GM19035 (cell line): ENCODE measurements around the gene MYH9.

Experiments used
- ATAC-seq: cut with Tn5 transposase; IDR thresholded peaks from one replicate; pipeline ENCODE4 v1.9.1; 2021; ENCODE audit not compliant: unreplicated experiment

The MYH9 gene

DNA sequence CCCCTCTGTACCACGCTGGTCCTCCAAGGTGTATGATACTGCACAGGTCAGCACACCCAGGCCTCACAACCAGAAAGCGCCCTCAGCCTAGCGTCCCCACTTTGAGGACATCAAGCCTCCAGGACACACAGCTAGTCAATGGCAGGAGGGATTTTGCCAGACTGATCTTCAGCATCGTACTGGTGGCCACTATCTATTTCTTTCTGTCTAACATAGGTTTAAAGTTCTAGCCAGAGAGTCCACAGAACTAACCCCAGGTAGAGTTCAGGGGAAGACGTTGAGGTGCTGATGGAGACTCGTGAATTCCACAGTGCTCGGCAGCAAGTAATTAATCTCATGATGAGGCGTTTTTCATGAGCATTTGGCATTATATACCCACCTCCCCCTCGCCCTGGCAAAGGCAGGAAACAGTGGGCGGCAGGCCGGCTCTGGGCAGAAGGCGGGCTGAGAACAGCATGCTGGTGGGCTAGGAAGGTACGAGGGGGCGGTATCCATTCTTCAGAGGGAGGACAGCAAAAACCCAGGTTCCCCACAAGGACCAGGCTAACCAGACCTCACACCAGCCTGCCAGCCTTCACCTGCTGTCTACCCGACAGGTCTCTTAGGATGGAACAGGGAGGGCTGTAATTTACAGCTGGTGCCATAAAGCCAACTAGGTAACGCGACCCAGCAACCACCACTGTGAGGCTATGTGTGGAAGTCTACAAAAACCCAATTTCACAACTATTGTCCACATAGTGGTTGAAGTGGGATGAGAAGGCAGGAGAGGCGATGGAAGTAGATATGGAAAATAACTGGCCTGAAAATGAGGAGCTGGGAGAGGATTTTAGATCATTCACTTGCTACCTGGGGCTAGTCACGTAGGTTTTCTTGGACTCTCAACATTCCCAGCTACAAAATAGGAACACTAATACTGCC, 18.5 kb downstream of the MYH9 start:
- ATAC-seq, result no peak

DNA sequence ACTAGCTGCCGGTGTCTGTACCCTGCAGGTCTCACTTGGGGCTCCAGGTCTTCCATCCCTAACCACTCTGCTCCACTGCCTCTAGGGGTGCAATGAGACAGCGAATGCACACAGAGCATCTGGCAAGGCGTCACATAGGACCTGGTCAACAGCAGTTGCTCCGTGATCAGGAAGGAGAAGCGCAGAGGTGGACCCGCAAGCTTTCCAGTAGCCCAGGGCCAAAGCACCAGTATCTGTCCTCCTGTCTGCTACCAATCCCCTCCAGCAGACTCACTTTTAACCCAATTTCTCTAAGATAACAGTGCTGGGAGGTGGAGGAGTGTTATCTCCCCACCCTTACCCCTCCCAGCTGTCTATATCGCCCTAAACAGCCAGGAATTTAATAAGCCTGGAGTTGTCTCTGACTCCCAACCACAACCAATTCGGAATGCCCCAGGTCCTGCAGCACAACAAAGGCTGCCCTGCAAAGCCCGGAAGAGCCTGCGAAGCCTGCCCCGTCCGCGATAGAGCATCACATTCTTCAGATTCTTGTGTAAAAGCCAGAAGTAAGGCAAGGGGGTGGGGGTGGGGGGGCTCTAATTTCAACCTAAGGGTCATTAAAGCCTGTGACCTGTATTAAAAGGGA, 19.3 kb downstream of the MYH9 start:
- no peak for ATAC-seq

DNA sequence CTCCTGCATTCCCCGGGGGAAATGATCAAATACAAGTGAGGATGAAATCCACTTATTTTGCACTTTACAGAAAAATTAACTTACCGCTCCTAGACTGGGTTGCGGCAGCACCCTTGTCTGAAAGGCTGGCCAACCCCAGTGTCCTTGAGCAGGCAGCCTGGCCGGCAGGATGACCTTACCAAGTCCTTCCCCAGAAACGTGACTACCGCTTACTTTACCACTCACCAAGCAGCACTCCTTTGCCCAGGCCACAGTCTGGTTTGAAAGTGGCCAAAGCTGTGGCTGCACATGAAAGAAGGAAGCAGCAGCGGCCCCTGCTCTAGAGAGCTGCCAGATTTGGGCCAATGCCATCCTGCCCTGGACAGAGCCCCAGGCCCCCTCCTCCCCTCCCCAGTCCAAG, 20.3 kb downstream of the MYH9 start:
- ATAC-seq, result no peak

DNA sequence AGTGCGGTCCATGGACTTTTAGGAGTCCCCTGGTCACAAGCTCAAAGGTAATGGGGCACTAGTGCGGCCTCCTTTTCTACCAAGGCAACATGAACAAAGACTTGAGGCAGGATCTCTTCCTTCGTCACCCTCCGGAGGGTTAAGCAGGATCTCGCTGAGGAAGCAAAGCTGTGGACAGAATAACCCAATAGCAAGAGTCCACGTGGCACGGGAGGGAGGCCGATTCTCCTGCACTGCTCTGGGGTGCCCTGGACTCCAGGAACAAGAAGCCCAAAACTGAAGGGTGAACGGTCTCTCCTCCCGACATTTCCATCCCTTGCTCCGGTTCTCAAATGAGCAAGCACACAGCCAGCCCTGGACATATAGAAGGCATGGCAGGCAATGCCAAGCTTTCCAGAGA, 20.7 kb downstream of the MYH9 start:
- ATAC-seq, result no peak

DNA sequence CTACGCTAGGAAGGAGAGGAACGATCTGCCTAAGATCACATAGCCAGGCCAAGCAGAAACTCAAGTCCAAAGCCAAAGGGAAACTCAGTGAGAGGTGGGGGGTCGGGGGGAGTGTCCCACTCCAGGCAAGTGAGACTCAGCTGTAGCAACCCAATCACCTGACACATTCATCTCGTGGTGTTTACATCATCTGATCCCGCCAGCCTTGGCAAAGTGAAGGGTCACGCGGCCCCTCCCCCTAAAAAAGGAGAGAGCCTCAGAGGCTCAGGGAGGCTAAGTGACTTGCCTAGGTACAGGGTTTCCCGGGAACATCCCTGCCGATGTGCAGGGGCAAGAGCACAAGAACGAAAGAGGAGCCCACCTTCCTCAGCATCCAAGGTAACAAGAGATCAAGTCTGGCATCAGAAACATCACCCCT, 21.5 kb downstream of the MYH9 start:
- ATAC-seq, result no peak

DNA sequence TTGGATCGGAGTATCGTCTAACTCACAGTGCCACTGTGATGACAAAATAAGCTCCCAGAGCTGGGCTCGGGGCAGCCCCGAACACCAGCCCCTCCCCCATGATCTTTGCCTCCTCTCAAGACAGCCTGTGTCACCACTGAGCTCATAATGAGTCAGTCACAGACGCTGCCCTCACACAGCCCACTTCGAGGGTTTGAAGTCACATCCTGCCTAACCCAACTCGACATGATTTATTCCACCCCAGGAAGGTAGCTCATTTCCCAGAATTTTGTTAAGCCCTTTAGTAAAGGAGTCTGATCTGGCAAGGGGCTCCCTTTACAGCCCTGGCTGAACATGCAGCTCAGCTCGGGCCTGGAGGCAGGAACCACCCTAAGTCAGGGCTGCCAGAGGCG, 22.8 kb downstream of the MYH9 start:
- peak; percentile 61 for ATAC-seq

DNA sequence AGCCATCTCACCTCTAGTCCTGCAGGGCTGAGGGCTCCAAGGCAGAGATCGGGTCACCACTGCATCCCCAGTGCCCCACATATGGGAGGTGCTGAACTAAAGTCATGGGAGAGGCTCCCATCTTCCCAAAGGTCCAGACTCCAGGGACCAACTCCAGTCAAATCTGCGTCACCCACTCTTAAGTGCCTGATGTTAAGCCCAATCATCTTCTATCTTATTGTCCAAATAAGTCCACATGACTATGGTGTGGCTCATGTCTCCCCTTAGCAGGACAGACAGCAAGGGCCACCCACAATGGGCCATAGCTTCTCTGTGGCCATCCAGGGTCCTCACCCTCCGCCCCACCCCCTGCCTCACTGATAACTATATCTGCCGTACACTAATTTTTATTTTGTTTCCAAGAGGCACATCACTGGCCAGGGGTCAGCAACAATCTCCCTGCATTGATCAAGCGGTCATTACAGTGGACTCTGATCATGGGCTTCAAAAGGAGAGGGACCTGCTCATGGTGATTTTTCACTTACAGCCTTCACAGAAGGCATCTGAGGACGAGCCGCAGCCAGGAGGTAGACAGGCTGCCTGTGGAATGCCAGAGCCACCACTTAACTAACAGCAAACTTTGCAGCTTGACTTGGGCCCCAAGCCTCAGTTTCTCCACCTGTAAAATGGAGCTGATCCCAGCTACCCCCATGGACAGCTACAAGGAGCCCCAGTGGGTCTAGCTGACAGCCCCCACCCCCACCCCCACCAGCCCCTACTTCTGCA, 23.3 kb downstream of the MYH9 start:
- no peak for ATAC-seq

DNA sequence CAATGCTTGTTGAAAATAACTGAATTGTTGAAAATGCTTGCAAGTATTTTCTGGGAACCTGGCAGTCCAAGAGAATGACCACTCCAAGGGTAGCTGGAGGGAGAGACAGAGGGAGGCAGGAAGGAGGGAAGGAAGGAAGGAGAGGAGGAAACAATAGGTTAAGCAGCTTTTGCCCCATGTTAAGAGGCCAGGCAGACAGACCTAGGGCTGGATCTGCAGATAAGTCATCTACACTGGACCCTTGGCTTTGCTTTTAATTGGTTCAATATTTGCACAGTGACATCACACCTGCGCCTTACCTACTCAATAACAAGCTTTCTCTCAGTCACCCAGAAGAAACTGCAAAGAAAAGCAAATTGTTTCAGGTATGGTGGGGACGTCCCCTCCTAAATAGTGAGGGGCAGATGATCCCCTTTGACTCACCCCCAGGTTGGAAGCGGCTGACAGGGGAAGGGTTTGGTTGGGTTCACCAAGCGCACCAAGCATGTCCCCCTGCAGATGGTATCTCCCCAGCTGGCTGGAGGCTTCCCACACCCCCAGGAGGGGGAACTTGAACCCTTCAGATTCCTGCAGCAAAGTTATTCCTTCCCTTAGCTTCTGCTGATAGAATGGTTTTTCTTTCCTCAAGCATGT, 24.3 kb downstream of the MYH9 start:
- ATAC-seq, result no peak

DNA sequence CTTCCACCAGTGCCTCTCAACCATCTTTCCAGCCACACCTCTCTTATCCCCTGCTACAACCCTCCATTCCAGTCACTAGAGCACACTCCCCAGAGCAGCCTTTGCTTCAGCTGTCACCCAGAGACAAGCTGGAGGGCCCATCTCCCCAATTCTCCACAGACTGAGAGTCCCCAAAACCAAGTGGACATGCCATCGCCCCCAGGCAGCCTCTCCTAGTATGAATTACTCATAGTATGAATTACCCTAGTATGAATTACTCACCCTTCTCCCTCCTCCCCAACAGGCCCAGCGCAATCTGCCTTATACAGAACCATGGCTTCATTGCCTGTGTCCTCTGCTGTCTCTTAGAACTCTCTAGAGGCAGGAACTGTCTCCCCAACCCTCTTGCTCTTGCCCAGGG, 24.8 kb downstream of the MYH9 start:
- no peak for ATAC-seq

DNA sequence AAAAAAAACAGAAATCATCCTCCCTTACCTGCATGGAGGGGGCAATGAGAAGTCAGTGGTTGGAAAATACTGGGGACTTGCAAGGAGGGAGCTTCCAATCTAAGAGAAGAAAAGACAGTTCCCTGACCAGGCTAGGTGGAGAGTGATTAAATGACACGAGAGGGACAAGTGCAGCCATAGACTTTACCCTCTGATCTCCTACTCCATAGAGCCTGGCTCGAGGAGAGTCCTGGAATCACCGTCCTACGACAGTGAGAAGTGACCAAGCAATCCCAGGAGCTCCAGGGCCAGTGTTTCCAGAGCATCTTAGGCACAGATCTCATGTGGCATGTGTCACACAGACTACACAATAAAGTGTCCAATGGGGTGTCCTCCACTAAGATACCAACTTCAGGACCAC, 25.7 kb downstream of the MYH9 start:
- ATAC-seq, result no peak

DNA sequence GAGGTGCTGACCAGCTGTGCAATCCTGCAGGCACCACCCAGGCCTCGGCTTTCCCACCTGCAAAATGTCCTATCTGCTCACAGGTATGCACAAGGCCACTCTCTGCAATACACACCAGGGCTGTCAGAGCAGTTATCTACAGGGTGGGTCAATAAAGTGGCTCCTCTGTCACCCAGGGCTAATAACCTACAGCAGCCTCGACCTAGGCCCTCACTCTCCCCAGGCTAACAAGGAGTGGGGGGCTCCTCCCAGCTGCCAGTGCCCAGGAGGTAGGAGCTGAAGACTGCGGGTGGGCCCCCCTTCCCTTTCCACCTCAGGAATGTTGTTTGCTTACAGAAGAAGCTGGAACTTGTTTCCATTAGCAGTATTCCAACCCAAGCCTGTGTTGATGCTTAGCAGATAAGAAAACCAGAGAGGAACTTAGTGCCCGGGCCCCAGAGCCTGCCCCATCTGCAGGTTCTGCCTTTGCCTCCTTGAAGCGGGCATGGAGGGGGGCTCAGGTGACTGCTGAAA, 26.8 kb downstream of the MYH9 start:
- ATAC-seq, result no peak

DNA sequence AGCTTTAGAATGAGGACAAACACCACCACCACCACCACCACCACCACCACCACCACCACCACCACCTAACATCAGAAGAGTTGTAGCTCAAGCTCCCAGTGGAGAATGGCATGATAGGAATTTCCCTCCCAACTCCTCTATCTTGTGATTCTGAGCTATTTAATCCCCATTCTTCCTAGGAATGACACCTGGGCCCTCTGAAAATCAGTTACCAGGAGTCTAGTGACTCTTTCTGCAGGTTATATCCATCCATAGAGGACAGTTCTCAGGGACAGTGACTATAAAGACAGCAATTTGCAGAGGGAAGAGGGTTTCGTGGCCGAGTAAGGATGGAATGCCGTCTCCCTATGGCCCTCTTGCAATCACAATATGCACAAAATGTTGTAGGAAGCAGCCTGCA, 27.8 kb downstream of the MYH9 start:
- no peak for ATAC-seq

DNA sequence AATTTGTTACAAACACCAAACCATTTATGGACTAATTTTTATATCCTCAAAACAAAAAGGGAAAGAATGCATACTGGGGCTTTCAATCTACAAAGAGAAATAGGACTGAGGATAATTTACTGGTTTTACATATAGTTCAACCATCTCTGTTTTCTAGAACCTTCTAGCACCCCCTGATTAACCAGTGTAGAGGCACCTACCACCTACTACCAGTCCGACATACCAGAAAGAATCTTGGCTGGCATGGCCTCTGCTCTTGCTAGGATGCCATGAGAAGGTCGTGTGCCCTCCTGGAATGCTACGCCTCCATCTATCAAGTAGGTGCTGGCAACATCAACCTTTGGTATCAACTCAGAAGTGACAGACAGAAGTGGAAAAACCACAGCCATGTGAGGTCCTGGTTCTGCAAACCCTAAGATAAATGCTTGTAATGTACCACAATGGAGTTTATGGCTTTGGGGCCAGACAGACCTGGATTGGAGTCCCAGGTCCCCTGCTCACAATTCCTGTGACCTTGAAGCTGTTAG, 28.2 kb downstream of the MYH9 start:
- no peak for ATAC-seq

DNA sequence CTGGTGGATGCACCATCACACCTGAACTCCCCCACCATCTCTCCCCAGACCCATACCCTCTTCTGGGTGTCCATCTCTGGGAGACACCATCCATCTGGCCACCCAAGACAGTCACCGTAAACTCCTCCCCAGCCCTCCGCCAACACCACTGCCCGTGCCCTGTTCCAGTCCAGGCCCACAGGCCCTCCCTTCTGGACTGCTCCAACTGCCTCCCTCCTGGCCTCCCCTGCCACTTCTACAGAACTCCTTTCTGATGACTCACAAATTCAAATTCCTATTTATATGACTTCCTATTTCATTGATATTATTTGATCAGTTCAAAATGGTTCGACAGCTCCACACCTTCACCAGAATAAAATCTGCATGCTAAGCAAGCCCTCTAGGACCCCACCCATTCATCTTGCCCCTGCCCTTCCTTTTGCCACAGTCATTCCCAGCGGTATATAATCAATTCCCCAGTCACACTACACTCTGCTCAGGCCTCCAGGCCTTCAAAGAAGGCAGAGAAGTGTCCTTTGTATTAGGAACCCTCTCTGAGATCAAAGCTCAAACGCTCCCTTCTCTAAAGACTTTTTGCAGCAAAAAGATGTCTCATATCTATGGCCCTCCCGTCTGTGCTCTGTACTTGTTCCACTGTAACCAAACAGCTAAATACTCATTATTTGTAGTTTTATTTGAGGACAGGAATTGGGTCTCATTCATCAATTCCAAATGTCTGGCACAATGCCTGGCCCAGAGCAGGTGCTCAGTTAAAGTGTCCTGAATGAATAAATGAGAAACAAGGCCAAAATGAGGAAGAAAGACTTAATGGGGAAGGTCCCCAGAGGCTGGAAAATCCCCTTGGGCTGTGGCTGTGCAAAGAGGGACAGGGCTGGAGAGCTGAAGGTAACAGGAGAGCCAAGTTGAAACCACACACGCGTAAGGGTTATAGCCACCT, 29.0 kb downstream of the MYH9 start:
- no peak for ATAC-seq

DNA sequence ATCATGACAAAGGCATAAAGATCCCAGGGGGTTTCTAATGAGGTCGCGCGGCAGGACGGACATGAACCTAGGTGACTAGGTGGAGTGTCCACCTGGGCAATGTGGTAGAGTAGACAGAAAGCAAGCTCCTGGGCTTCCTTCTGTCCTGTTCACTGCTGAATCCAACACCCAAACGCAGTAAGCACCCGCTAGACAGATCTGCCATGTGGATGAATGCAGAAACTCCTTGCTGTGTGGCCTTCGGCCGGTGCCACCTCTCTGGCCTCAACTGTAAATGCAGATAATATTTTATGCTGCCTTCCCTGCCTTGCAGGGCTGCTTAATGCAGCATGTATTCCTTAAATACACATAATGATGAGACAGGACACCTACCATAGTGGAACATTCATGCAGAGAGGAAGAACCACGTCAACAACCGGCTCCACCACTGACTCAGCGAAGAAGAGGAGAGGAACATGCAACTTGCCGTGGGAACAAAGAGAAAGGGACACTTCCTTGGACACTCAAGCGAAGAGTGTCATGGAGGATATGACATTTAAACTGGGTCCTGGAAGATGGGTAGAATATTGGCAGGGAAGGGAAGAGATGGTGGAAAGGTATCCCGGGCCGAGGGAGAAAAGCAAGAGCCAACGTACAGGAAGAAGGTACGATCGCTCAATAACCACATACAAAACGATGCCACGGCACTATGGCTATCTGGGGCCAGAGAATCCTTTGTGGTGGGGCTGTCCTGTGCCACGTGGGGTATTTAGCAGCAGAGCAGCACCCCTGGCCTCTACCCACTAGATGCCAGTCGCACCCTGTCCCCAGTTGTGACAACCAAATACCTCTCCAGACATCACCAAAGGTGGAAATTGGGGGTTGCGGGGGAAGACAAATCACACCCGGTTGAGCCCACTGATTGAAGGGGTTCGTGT, 30.8 kb downstream of the MYH9 start:
- no peak for ATAC-seq

DNA sequence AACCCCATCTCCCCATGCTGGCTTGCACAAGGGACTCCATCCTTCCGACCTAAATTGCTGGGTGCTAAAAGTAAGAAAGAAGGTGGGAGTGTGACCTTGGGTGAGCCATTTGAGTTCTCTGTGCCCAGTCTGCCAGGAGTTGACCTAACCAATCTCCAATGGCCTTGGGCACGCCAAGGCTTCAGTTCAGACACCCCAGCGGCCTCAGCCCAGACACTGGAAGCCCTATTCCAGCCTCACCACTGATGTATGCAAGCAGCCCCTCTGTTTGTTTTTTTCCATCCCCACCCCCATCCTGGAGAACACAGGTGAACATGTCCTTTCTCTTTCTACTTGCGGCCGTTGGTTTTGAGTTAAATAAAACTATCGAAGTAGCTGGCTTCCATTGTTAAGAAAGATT, 31.9 kb downstream of the MYH9 start:
- ATAC-seq, result no peak

DNA sequence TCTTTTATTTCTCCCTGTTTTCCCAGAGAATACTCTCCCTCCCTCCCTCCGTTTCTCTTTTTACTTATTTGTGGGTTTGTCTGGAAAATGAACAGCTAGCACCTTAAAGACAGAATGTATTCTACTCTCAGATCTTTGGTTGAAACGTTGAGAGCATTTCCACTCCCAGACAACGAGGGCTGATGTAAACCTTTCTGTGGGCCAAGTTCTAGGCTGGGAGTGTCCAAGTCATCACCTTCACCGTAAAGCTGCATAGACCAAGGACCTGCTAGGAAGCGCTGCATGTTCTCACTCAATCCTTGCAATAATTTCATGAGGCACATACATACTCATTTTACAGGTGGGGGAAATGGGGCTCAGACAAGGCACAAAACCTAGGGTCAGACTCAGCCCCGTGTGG, 32.4 kb downstream of the MYH9 start:
- no peak for ATAC-seq

DNA sequence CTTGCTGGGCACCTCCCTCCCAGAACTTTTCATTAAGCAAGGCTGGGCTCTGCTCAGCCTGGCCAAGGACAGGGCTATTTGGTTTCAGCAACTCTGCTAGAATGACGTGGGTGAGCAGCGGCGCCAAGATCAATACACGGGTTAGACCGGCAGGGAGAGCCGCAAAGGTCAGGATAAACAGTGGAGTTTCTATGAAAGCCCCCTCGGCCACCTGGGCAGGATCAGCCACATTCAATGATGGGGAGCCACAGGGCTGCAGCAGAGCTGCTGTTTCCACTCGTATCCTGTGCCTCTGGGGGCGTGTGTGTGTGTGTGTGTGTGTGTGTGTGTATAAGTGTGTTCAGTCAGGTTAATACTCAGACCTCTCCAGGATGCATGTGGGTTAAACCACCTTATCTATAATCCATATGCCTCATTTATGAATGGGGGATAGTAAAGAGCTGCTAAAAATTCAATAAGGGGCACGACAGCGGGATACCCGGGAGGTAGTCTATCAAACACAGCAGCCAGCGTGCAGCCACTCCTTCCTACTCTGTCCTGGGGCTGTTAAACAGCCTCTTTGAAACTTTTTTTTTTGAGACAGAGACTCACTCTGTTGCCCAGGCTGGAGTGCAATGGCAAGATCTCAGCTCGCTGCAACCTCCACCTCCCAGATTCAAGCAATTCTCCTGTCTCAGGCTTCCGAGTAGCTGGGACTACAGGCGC, 34.8 kb downstream of the MYH9 start:
- no peak for ATAC-seq
